Measurements from ENCODE around the gene OR2AG1. TPM values are rescaled to one million over a fixed set of nuclear protein-coding genes. Genes with fewer than 3 reads are reported as not detected.

OR2AG1 gene
- total RNA-seq, 1 donor from 2014 or later: not detected

- DNase-seq (ENCODE audit: low read depth): peak; percentile 55
- FAIRE-seq: no peak
- no peaks in the 10 kb centered on the region for H3K36me3 ChIP-seq (ENCODE audit: control insufficient read depth, insufficient read depth, low read length)
- no peak overlapping the region for H3K4me3 ChIP-seq (ENCODE audit: low read depth, low read length)
- TF ChIP-seq CTCF (IDR thresholded peaks at IDR 0.05; ENCODE audit: insufficient read depth, low read length, severe bottlenecking): peak; percentile 64
- H3K27me3 ChIP-seq (ENCODE audit: control insufficient read depth, insufficient read depth, low read length): no peaks in the 10 kb centered on the region
Observed at GRCh38 chr11:6757373-6757967, 25.4 kb upstream of the OR2AG1 start.

GRCh38 chr11:6771926-6772893 lies 10.6 kb upstream of the OR2AG1 start, which contains the start of gene OR2AG2:
Gene OR2AG2, minus strand, starts transcription at chr11:6771976. Its CDS starts 3,019 bp downstream, at chr11:6768957.
- FAIRE-seq: no peak
- no peak for TF ChIP-seq CTCF (IDR thresholded peaks at IDR 0.05; ENCODE audit: insufficient read depth, low read length, severe bottlenecking)

GRCh38 chr11:6778518-6778917 lies 4.3 kb upstream of the OR2AG1 start:
- no peaks in the 10 kb centered on the region for H3K27me3 ChIP-seq (ENCODE audit: control insufficient read depth, insufficient read depth, low read length)
- DNase-seq (ENCODE audit: low read depth) (no peak), FAIRE-seq (no peak)
- H3K4me3 ChIP-seq (ENCODE audit: low read depth, low read length): no peak overlapping the region
- TF ChIP-seq CTCF (IDR thresholded peaks at IDR 0.05; ENCODE audit: insufficient read depth, low read length, severe bottlenecking): no peak
- H3K36me3 ChIP-seq (ENCODE audit: control insufficient read depth, insufficient read depth, low read length): no peaks in the 10 kb centered on the region

More at GRCh38 chr11:6771926-6772893, 10.6 kb upstream of the OR2AG1 start, which contains the start of gene OR2AG2:
- H3K36me3 ChIP-seq (ENCODE audit: control insufficient read depth, insufficient read depth, low read length): no peaks in the 10 kb centered on the region
- no peaks in the 10 kb centered on the region for H3K27me3 ChIP-seq (ENCODE audit: control insufficient read depth, insufficient read depth, low read length)
- H3K4me3 ChIP-seq (ENCODE audit: low read depth, low read length): no peak within 1 kb of the TSS
- no peak for DNase-seq (ENCODE audit: low read depth)

- H3K36me3 ChIP-seq (ENCODE audit: control insufficient read depth, insufficient read depth, low read length): no peaks in the 10 kb centered on the region
- H3K4me3 ChIP-seq (ENCODE audit: low read depth, low read length): no peak overlapping the region
- no peaks in the 10 kb centered on the region for H3K27me3 ChIP-seq (ENCODE audit: control insufficient read depth, insufficient read depth, low read length)
- DNase-seq (ENCODE audit: low read depth) (no peak), FAIRE-seq (no peak)
- TF ChIP-seq CTCF (IDR thresholded peaks at IDR 0.05; ENCODE audit: insufficient read depth, low read length, severe bottlenecking): no peak
Observed at GRCh38 chr11:6780829-6781228, 2.0 kb upstream of the OR2AG1 start.

- H3K4me3 ChIP-seq (ENCODE audit: low read depth, low read length): no peak overlapping the region
- no peaks in the 10 kb centered on the region for H3K36me3 ChIP-seq (ENCODE audit: control insufficient read depth, insufficient read depth, low read length)
- no peak for FAIRE-seq
- no peak for DNase-seq (ENCODE audit: low read depth)
- H3K27me3 ChIP-seq (ENCODE audit: control insufficient read depth, insufficient read depth, low read length): no peaks in the 10 kb centered on the region
- TF ChIP-seq CTCF (IDR thresholded peaks at IDR 0.05; ENCODE audit: insufficient read depth, low read length, severe bottlenecking): no peak
Observed at GRCh38 chr11:6790546-6790945, 7.7 kb downstream of the OR2AG1 start.

All from bronchial epithelial cell (primary cell).